SH-SY5Y (cell line): ENCODE results near the gene TBRG4.

Experiments
- GATA2 ChIP-seq: IDR thresholded peaks from 2 replicates; pipeline ENCODE4 v1.6.1; 2011; ENCODE audit warnings: mild to moderate bottlenecking, low read depth, low read length
- GATA3 ChIP-seq: IDR thresholded peaks from 2 replicates; pipeline ENCODE4 v1.6.1; 2011; ENCODE audit warnings: low read depth, mild to moderate bottlenecking, low read length, moderate library complexity

TBRG4 gene

DNA sequence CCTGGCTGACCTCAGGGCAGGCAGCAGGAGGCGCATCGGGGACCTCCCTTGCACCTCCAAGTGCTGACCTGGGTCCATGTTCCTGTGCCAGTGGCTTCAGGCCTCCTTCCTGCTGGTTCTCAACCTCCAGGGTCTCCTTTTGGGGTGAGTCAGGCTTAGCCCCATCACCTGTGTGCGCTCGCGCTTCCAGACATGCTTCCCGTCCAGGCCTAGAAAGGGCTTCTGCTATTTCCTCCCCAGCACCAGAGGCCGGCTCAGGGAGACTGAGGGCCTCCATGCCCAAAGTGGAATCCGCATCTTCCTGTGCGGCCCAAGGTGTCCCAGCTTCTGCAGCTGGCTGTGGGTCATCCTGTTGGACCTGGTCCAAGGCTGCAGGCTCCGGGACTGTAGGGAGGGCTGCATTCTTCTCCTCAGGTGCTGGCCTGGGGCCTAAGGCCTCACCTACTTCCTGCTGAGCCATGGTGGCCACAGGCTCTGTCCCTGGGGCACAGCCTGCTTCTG, 28.6 kb downstream of the TBRG4 start:
- TF ChIP-seq GATA3 (no peak), GATA2 (no peak)

DNA sequence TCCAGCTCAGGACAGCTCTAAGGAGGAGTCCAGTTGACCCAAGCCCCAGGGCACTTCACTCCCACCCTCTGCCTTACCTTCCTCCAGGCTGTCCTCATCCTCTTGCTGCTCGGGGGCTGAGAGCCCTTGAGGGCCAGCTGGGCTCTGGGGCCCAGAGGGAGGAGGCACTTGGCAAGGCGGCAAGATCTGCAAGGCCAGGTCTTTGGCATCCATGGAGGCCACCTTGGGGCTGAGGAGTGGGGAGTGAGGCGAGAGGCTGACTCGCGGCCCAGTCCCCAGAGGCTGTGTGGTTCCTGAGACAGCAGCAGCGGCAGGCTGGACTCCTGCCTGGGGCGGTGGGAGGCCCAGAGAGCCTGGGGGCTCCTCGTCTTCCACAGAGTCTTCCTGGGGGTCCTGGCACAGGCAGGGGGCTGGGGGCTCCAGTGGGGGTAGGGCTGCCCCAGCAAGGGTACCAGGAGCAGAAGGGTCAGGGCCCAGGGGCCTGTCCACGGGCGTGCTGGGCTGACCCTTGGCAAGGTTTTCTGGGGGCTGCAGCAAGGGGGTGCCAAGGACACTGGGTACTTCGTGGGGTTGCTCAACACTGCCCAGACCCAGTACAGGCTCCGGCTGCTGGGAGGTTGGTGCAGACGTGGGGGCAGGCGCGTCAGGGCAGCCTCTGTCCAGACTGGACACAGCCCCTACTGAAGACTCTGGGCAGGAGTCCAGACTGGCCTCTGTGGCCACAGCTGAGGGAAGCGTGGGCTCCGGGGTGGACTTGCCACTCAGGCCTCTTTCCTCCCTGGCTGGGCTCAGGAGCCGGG, 29.3 kb downstream of the TBRG4 start:
- TF ChIP-seq GATA3 (no peak), GATA2 (no peak)

DNA sequence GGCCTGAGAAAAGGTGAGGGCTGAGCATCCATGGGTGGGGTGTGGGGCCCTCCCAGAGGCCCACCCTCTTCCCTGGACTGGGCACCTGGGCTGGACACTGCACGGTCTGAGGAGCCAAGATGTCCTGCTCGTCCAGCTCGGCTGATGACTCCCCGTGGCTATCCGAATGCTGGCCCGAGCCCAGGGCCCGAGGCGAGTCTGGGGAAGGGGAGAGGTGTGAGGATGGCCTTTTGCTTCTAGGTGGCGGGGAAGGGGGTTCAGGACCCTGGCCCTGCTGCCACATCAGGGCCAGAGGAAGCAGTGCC, 29.9 kb downstream of the TBRG4 start:
- TF ChIP-seq GATA3 (no peak), GATA2 (no peak)

DNA sequence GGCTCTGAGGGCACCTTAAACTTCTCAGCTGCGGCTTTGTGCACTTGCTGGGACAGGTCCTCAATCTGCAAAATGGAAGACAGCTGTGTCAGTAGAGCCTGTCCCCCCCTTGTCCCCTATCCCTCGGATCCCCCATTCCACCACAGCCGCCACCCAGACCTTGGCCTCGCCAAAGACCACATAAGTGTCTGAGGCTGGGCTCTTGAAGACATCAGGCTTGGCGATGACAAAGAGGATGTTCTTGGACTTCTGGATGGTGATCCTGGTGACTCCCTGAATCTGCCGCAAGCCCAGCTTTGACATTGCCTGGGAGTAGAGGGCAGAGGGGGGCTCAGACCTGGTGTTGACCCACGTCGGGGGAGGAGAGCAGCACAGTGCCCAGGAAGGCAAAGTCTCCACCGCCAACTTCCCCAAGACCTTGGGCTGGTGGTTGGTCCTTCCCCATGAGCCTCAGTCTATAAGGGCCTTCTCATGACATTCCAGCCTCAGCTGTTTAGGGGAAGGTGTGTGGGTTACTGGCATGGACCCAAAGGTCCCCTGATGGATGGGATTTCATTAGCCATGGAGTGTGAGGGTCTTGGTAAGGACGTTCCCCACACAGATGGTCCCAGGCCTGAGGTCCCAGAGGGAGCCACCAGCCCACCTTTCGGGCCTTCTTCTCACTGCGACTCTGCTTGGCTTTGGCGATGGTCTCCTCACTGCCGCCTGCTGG, 30.4 kb downstream of the TBRG4 start:
- TF ChIP-seq GATA2: no peak
- no peak for TF ChIP-seq GATA3

DNA sequence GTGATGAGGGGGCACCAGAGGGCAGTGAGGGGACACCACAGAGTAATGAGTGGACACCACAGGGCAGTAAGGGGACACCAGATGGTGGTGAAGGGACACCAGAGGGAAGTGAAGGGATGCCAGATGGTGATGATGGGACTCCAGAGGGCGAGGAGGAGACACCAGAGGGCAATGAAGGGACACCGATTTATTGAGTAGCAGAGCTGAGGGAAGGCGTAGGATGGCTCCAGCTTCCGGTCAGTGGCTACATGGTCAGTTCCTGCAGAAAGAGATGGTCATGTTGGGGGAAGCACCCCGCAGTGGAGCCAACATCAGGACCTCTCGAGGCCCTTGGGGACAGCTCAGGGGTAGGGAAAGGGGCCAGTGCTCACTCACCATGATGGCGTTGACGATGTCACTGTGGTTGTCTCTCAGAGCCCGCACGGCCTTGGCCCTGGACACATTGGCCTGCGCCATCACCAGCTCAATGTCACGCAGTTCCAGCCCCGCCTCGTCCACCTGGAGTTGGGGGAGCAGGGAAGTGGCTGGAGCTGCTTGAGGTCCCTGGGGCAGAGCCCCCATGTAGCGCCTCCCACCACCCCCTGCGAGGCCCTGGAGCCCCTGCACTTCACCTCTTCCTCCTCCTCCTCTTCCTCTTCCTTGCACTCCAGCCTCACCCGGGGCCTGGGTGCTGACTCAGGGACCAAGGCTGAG, 31.1 kb downstream of the TBRG4 start:
- TF ChIP-seq GATA3: no peak
- no peak for TF ChIP-seq GATA2

DNA sequence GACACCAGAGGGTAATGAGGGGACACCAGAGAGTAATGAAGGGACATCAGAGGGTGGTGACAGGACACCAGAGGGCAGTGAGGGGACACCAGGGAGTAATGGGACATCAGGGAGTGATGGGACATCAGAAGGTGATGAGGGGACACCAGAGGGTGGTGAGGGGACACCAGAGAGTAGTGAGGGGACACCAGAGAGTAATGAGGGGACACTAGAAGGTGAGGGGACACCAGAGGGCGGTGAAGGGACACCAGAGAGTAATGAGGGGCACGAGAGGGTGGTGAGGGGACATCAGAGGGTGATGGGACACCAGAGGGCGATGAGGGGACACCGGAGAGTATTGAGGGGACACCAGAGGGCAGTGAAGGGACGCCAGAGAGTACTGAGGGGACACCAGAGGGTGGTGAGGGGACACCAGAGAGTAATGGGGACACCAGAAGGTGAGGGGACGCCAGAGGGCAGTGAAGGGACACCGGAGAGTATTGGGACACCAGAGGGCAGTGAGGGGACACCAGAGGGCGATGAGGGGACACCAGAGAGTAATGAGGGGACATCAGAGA, 33.3 kb downstream of the TBRG4 start:
- TF ChIP-seq GATA3 (no peak), GATA2 (no peak)

DNA sequence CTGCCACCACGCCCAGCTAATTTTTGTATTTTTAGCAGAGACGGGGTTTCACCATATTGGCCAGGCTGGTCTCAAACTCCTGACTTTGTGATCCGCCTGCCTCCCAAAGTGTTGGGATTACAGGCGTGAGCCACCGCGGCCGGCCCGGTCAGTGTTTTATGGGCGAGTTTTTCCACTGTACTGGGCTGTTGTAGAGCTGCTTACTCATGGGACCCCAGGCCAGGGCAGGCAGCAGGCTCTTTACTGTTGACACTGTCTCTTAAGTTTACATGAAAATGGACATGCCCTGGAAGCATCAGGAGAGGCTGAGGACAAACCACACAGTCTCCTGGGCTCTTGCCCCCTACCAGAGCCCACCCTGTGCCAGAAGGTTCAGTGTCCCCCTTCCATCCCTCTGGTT, 33.9 kb downstream of the TBRG4 start:
- TF ChIP-seq GATA2 (no peak), GATA3 (no peak)

DNA sequence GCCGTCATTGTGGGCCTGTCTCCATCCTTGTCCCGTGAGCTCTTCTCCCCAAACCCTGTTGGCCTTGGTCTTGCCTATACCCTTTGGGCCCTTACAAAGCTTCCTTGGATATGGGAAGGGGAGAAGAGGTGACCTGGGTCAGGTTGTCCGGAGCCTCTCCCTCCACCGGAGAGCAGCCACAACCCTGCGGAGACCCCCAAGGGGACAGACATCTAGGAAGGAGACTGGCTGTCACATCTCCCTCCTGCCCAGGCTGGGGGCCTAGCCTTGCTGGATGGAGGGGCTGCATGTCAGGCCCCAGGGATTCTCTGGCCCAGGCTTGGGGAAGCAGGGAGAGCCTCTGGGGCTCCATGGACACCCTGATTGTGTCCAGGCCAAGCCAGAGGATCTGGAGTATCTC, 34.6 kb downstream of the TBRG4 start:
- TF ChIP-seq GATA3 (no peak), GATA2 (no peak)

DNA sequence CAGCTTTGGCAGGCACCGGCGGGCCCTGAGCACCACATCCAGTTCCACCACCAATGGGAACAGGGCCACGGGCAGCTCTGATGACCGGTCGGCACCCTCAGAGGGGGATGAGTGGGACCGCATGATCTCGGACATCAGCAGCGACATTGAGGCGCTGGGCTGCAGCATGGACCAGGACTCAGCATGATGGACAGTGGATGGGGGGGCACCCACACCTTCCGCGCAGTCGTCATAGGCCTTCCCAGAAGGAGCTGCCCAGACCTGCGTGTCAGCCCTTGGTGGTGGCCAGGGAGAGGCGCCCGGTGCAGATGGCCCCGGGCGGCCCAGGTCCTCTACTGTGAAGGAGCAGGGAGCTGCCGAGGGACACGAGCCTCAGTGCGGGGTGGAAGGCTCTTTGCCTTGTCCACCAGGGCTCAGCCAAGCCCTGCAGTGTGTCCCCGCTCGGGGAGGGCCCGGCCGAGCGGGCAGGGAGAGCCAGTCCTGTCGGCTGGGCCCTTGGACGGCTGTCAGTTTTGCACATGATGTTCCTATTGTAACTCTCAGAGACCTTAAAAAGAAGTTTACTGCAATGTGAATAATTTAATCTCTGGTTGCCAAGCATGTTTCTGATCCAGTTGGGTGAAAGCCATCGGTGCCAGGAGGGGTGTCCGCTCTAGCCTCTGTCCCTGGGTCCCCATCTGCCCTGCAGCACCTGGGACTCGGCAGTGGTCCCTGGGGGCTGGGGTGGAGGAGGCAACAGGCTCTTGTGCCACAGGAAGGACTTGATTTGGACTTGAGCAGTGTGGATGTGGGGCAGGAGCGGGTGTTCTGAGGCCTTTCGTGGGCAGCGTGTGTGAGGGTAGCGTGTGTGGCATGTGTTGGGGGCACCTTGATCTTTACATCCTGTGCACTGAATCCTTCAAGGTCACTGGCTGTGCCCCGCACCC, 35.4 kb downstream of the TBRG4 start:
- no peak for TF ChIP-seq GATA3
- no peak for TF ChIP-seq GATA2

DNA sequence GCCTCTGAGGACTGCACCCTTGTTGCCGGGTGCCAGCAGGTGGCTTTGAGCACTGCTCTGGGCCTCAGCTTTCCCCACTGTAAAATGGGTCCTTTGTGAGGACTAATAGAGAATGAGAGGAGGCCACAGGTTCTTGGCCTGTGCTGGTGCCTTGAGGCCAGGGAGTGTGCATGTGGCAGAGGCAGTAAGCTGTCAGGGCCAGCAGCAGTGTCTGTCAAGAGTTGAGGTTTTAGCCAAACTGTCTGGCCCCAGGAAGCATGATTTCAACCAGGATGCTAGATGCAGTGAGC, 36.2 kb downstream of the TBRG4 start:
- no peak for TF ChIP-seq GATA3
- no peak for TF ChIP-seq GATA2

DNA sequence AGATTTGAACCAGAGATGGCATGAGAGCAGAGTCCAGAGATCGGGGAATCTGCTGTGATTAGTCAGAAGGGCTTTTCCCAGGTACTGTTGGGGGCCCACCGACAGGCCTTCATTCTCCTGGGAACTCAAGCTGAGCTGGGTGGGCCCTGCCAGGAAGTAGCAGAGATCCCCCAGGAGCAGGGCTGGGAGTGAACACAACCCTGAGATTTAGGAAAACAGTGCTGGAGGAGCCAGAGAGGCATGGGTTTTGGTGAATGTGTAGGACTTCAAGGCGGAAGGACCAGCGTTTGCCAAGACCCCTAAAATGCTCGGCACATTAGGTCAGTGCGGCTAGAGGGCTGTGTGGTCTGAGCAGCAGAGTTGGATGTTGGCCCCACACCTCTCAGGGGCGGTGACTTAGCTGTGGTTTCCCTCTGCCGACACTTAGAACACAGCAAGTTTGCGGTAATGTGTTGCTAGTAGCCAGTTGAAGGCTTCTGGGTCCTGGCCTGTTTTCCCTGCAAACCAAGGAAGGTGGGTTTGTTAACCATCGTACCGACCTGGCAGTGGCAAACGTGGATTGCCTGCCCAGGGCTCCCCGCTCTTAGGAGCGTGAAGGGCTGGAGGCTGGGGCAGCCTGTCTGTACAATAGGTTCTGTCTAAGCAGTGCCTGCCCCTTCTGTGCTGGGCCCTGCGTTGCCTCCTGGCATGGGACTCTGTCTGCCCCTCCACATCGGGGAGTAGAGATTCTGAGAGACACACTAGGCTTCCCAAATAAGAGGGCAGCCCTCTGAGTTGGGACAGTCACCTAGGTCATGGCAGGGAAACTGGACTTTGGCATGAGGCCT, 36.8 kb downstream of the TBRG4 start:
- TF ChIP-seq GATA2 (no peak), GATA3 (no peak)

DNA sequence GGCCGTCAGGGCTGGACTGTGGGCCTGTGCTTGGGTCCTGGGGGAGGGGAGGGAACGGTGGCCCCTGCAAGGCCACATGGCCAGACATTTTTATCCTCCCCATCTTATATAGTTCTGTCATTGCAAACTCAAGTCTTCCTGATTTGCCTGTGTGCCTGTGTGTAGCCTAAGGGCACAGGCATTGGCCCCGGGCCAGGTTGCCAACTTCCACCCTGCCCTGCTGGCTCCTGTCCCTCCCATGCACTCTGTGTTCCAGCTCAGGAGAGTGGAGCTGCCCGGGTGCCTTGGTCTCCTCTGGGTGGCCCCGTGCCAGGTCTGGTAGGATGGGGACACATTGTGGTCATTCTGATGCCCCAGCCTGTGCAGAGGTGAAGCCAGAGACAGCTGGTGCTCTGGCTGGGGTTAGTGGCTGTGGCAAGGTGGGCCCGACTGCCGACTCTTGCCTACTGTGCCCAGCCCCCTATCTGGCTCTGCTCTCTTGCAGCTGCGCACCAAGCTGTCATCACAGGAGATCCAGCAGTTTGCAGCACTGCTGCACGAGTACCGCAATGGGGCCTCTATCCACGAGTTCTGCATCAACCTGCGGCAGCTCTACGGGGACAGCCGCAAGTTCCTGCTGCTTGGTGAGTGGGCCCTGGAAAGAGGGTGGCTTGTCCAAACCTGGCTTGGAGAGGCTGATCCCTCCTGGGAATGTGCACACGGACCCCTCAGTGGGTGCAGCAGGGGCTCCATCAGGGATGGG, 37.5 kb downstream of the TBRG4 start:
- TF ChIP-seq GATA2 (peak; percentile 95), GATA3 (no peak)
